Measurements from ENCODE around the gene AHRR.

GRCh38 chr5:476814-477175 is 155.3 kb downstream of the AHRR start:
- TF ChIP-seq CTCF (IDR thresholded peaks at IDR 0.05) (no peak), EP300 (IDR thresholded peaks at IDR 0.05; ENCODE audit: low read depth) (no peak)

Data from transverse colon (tissue), 3 donors.